Esophagus muscularis mucosa (tissue), 4 donors: Measurements from ENCODE around the gene PCBD1. TPM values are rescaled to one million over a fixed set of nuclear protein-coding genes. Genes with fewer than 3 reads are reported as not detected.

Source experiments
- DNase-seq: peaks from one replicate; pipeline ENCODE4 v3.0.0-alpha.2; 2017; ENCODE audit errors: extremely low spot score
- H3K27ac ChIP-seq, 4 donors: fragments of 200-600 bp; sonication (generic); replicated peaks in 1 of 4; 1 replicate in 3 of 4; 2 replicates in 1 of 4; pipeline ENCODE4 v1.5.1; 2016 to 2019; ENCODE audit warnings: mild to moderate bottlenecking in 1 of 4
- H3K27me3 ChIP-seq, 4 donors: fragments of 200-600 bp; sonication (generic); one replicate each; pipeline versions ENCODE4 v1.5.1 to v1.6.0; 2016 to 2019
- H3K36me3 ChIP-seq, 4 donors: fragments of 200-600 bp; sonication (generic); one replicate each; pipeline ENCODE4 v1.5.1; 2016 to 2019
- H3K4me1 ChIP-seq, 4 donors: fragments of 200-600 bp; sonication (generic); one replicate each; pipeline ENCODE4 v1.5.1; 2016 to 2019
- H3K4me3 ChIP-seq, 4 donors: fragments of 200-600 bp; sonication (generic); 1 replicate in 2 of 4; 2 replicates in 2 of 4; pipeline ENCODE4 v1.5.1; 2016 to 2019; ENCODE audit warnings: mild to moderate bottlenecking in 4 of 4, moderate library complexity in 1 of 4
- H3K9me3 ChIP-seq, 4 donors: fragments of 200-600 bp; sonication (generic); 1 replicate in 3 of 4; 2 replicates in 1 of 4; pipeline ENCODE4 v1.5.1; 2016 to 2019
- CTCF ChIP-seq, 3 experiments: fragments of 200-600 bp in 2 of 3; fragments of 450-650 bp in 1 of 3; sonication (generic) in 2 of 3; IDR thresholded peaks; one replicate each; pipeline ENCODE4 v1.5.1; 2017 to 2019; ENCODE audit warnings: antibody characterized with exemption in 3 of 3, mild to moderate bottlenecking in 2 of 3, moderate library complexity in 1 of 3
- EP300 ChIP-seq: sonication (generic); formaldehyde crosslinking; IDR thresholded peaks from one replicate; pipeline ENCODE4 v1.6.1; 2017; ENCODE audit warnings: antibody characterized with exemption
- POLR2A ChIP-seq: fragments of 450-650 bp; IDR thresholded peaks from one replicate; pipeline ENCODE4 v1.6.1; 2017; ENCODE audit warnings: antibody characterized with exemption, moderate library complexity, mild to moderate bottlenecking, low read depth
- POLR2AphosphoS5 ChIP-seq, 2 donors: sonication (generic); formaldehyde crosslinking; IDR thresholded peaks; one replicate each; pipeline ENCODE4 v1.6.1; 2017; ENCODE audit warnings: antibody characterized with exemption in 2 of 2
- WGBS: methylation state at CpG from one replicate; pipeline ENCODE4 v1.1.5; 2018; 5-methylcytosine and 5-hydroxymethylcytosine counted together
- intact Hi-C: fragments of 100-400 bp; cut with DNase I; formaldehyde crosslinking; loops from one replicate; pipeline ENCODE4 v1.15.1; 2023
- total RNA-seq, 4 donors: library from RNA; depleted of rRNA; stranded (reverse); fragments of >200 nt; gene quantifications; one replicate each; pipeline versions ENCODE4 v1.1.0 to v1.2.1, GENCODE V29; 2016

Gene PCBD1
- total RNA-seq, 4 donors from 2014 or later, result 56.1 to 112 (median 80.8) TPM

- no peak overlapping the region for H3K4me3 ChIP-seq
- H3K4me1 ChIP-seq, result peaks cover 10 to 34% (median 29%) of the 10 kb centered on the region in 4 donors
- H3K27me3 ChIP-seq, result peaks cover 0 to 8% (median 0%) of the 10 kb centered on the region in 4 donors
- no peak for DNase-seq
- no peaks in the 10 kb centered on the region for H3K9me3 ChIP-seq
- 82% methylated on average over 7 of the region's 14 CpGs for WGBS
- TF ChIP-seq CTCF (IDR thresholded peaks at IDR 0.05), result peak; percentile 86 to 95 (median 88)
- no peak for TF ChIP-seq POLR2A
- TF ChIP-seq POLR2AphosphoS5 (IDR thresholded peaks at IDR 0.05), result no peak
- intact Hi-C loops, result no loop called here
- H3K27ac ChIP-seq, result no peak overlapping the region
- no peaks in the 10 kb centered on the region for H3K36me3 ChIP-seq
Observed at GRCh38 chr10:70903262-70903921, 15.0 kb upstream of the PCBD1 start.

GRCh38 chr10:70902661-70903261 lies 14.4 kb upstream of the PCBD1 start:
- Histone ChIP-seq H3K4me3 (no peak overlapping the region), H3K36me3 (no peaks in the 10 kb centered on the region), H3K4me1 (peaks cover 6 to 28% (median 23%) of the 10 kb centered on the region in 4 donors), H3K27me3 (peaks cover 0 to 8% (median 0%) of the 10 kb centered on the region in 4 donors), H3K9me3 (no peaks in the 10 kb centered on the region), H3K27ac (no peak overlapping the region)
- no peak for DNase-seq
- 71% methylated on average over 4 of the region's 5 CpGs for WGBS
- TF ChIP-seq EP300, result no peak
- TF ChIP-seq POLR2AphosphoS5 (IDR thresholded peaks at IDR 0.05), result no peak
- TF ChIP-seq CTCF (IDR thresholded peaks at IDR 0.05), result no peak
- TF ChIP-seq POLR2A, result no peak
- intact Hi-C loops, result no loop called here

- DNase-seq, result no peak
- Histone ChIP-seq H3K4me1 (peaks cover 0 to 14% (median 9%) of the 10 kb centered on the region in 4 donors), H3K27me3 (peaks cover 0 to 8% (median 0%) of the 10 kb centered on the region in 4 donors), H3K27ac (no peak overlapping the region), H3K36me3 (no peaks in the 10 kb centered on the region), H3K4me3 (no peak overlapping the region), H3K9me3 (no peaks in the 10 kb centered on the region)
- TF ChIP-seq CTCF (IDR thresholded peaks at IDR 0.05), result no peak
- TF ChIP-seq POLR2A, result no peak
- TF ChIP-seq EP300, result no peak
- no peak for TF ChIP-seq POLR2AphosphoS5 (IDR thresholded peaks at IDR 0.05)
- intact Hi-C loops, result no loop called here
- 96% methylated on average over 12 of the region's 13 CpGs for WGBS
Observed at GRCh38 chr10:70901276-70901878, 13.0 kb upstream of the PCBD1 start.

DNA sequence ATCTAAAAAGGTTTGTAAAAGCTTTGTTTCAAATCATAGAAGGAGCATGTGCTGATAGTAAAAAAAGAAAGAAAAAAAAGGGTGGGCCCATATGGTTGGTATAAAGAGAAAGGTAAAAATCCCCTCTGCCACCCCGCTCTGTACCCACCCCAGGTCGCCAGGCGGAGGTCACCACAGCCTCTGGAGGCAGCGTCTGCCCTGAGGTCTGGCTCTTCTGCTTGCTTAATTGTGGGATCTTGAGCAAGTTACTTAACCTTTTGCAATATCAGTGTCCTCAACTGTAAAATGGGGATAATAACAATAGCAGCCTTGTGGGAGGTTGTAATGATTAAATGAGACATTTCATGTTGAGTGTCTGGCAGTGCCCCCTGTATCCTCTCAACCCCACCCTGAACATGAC lies 10.7 kb upstream of the PCBD1 start:
- DNase-seq, result no peak
- Histone ChIP-seq H3K4me3 (no peak overlapping the region), H3K36me3 (no peaks in the 10 kb centered on the region), H3K9me3 (no peaks in the 10 kb centered on the region), H3K4me1 (peaks cover 0 to 13% (median 8%) of the 10 kb centered on the region in 4 donors), H3K27ac (no peak overlapping the region), H3K27me3 (peaks cover 0 to 8% (median 0%) of the 10 kb centered on the region in 4 donors)
- 82% methylated on average over 4 of the region's 4 CpGs for WGBS
- intact Hi-C loops, result no loop called here
- TF ChIP-seq EP300, result no peak
- TF ChIP-seq POLR2A, result no peak
- no peak for TF ChIP-seq CTCF (IDR thresholded peaks at IDR 0.05)
